Measurements from ENCODE around the gene ROM1. TPM values are rescaled to one million over a fixed set of nuclear protein-coding genes. Genes with fewer than 3 reads are reported as not detected.
"Not testable (repeated sequence)": the region's sequence is repeated elsewhere in the genome, so short reads cannot be mapped to it uniquely, and the experiment has no call there.

The ROM1 gene
- total RNA-seq, 1 donor: 2.7 TPM

DNA sequence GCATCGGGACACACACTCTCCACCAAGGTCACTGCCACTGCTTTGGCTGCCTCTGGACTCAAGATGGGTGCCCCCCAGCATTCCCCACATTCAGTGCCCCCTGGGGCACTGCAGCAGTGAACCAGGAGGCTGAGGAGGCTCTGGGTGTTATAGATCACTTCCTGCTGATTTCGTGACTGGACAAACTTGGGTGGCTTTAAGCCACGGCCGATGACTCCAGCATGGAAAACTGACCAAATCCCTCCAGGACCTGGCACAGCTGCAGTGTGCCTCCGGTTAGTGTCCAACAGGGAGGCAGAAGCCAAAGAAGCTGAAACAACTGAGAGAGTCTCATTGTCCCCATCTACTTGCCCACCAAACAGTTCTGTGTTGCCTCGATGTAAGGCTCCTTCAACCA lies 34.5 kb downstream of the ROM1 start:
- DNase-seq (ENCODE audit: low read depth in 2 of 3, low spot score in 2 of 3): no peak

DNA sequence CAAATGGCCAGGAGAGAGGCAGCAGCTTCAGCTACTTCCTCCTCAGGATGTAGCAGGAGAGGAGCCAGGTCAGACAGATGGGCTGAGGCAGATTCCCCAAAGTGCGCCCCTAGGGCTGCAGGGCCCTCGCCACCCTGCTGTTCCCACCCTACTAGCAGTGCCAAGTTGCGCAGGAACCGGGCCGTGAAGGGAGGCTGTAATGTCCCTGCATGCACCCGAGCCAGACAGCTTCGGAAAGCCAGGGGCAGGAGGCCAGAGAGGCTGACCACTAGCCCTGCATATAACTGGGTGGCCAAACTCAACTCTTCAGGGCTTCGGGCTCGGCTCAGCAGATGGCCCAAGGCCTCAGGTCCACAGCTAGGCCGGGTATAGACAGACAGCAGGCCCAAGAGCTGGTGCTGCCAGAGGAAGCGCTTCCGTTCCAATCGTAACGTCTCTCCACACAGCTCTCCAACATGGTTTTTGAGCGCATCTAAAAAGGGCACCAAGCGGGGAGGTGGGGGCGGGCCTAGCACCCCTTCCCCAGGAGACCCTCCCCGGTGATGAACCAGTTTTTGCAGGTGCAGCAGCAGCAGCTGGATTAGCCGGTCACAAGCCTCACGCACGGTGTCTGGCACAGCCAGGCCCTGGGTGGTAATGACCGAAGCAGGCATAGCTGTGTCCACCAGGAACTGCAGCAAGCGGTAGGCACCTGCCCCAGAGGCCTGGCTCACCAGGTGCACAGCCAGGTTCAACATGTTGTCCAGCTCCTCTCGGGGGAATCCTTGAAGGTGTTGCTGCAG lies 35.3 kb downstream of the ROM1 start:
- no peak for DNase-seq (ENCODE audit: low read depth in 2 of 3, low spot score in 2 of 3)

DNA sequence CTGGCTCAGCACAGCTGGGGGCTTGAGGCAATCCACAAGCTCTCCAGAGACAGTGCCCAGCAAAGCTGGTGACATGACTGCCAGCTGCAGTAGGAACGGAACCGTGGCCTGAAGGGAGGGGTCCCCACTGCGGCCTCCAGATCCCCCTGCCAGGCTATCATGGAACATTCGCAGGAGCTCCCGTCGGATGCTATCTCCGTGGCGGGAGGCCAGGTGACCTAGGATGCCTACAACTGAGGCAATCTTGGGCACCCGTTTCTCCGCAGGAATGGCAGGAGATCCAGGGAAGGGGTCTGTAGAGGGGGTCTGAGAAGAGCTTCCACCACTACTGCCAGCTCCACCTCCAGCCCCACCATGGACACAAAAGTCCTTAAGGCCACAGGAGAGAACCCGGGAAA lies 35.9 kb downstream of the ROM1 start:
- no peak for DNase-seq (ENCODE audit: low read depth in 2 of 3, low spot score in 2 of 3)

DNA sequence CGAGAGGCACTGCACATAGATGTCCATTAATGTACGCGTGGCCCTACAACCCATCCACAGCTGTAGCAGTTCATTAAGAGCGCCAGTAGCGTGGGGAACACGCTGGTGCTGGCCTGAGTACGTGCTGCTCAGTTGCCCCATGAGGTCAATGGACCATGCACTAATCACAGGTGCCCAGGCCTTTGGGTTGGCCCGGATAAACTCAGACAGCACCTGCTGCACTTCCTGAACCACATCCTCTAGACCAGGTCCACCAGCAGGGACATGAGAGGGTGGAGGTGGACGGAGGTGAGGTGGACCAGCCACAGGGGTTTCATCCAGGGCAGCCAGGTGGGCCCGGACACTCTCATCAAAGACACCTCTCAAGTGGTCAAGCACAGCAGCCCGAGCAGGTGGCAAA lies 36.4 kb downstream of the ROM1 start:
- no peak for DNase-seq (ENCODE audit: low read depth in 2 of 3, low spot score in 2 of 3)

DNA sequence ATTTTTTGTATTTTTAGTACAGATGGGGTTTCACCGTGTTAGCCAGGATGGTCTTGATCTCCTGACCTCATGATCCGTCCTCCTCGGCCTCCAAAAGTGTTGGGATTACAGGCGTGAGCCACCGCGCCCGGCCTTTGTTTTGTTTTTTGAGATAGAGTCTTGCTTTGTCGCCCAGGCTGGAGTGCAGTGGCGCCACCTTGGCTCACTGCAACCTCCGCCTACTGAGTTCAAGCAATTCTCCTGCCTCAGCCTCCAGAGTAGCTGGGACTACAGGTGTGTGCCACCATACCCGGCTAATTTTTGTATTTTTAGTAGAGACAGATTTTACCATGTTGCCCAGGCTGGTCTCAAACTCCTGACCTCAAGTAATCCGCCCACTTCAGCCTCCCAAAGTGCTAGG lies 37.2 kb downstream of the ROM1 start:
- not testable (repeated sequence) for DNase-seq (ENCODE audit: low read depth in 2 of 3, low spot score in 2 of 3)

DNA sequence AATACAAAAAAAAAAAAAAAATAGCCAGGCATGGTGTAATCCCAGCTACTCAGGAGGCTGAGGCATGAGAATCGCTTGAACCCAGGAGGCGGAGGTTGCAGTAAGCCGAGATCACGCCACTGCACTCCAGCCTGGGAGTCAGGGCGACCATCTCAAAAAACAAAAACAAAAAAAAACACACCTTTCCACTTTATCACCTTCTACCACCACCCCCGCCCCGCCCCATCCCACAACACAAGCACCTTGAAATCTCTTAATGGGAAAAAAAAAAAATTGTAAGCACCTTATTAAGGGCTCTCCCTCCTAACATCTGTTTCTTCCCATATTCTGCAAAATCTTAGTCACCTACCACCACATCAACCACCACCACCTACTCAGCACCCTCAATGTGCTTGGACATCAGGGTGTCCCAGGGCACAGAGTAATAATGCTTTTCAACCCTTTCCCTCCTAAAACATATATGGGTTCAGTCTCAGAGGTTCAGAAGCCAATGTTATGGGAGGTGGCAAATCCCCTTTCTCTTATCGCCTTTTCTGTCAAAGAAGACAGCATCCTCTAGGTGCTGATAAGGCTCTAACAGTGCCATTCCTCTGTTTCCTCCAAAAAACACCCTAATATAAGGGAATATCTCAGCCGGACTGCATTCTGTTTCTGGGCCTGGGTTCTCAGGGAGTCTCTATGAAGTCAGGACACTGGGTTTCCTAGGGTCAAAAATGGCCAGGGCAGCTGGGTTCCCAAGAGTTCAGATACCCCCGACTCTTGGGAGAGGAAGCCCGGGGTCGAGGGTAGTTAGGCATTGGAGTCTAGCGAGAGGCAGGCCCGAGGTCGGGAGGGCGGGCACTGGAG lies 39.3 kb downstream of the ROM1 start:
- no peak for DNase-seq (ENCODE audit: low read depth in 2 of 3, low spot score in 2 of 3)

DNA sequence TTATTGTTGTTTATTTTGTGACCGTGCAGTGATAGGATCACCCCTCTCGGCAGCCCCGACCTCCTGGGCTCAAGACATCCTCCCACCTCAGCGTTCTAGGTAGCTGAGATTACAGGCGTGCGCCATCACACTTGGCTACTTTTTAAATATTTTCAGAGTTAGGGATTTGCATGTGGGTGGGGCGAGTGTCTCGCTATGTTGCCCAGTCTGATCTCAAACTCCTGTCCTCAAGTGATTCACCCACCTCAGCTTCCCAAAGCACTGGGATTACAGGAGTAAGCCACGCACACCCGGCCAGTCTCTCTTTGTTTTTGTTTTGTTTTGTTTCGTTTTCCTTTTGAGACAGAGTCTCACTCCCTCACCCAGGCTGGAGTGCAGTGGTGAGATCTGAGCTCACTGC lies 41.2 kb downstream of the ROM1 start:
- DNase-seq (ENCODE audit: low read depth in 2 of 3, low spot score in 2 of 3): no peak

DNA sequence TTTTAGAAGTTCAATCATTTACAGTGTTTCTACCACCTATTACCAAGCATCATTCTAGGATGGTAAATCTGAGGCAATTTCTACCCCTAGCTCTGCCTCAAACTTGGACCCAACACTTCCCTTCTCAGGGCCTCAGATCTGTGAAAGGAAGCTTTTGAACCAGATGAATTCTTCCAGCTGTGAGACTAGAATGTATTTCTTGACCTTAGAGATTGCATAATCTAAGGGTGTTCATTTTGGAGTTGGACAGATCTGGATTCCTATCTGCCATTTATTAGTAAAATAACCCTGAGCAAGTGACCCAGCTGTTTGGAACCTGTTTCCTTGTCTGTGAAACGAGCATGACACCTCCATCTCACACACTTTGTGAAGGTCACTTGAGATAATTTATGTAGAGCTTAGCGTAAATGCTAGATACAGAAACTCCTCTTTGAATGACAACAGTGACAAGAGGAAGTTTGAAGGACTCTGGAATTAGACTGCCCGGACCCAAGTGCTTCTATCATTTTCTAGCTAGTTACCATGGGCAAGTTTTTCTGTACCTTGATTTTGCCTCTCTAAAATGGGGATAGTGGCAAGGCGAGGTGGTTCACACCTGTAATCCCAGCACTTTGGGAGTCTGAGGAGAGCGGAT lies 43.9 kb downstream of the ROM1 start:
- DNase-seq (ENCODE audit: low read depth in 2 of 3, low spot score in 2 of 3): no peak

- peak in 2 of 3 donors; percentile 50 to 70 for DNase-seq (ENCODE audit: low read depth in 2 of 3, low spot score in 2 of 3)
Observed at GRCh38 chr11:62664405-62665074, 51.5 kb downstream of the ROM1 start.

Small RNA genes lying within 50 kb of the gene (small RNA-seq; reads per million reads assigned to genes)
- gene AP001458.1: not detected
- 0.20 reads per million for gene MIR6747

Other genes starting within 250 kb of the ROM1 start
- gene SCGB1A1, start 194.2 kb upstream of the ROM1 start, total RNA-seq: not detected
- gene AHNAK, start 66.5 kb upstream of the ROM1 start, total RNA-seq: 250 TPM
- 3,462 TPM for gene EEF1G, start 39.4 kb upstream of the ROM1 start, total RNA-seq
- 11.6 TPM for gene TUT1, start 21.7 kb upstream of the ROM1 start, total RNA-seq
- 142 TPM for gene MTA2, start 11.4 kb upstream of the ROM1 start, total RNA-seq
- gene EML3, start 482 bp upstream of the ROM1 start, total RNA-seq: 38.0 TPM
- 36.4 TPM for gene B3GAT3, start 8.7 kb downstream of the ROM1 start, total RNA-seq
- 215 TPM for gene GANAB, start 33.4 kb downstream of the ROM1 start, total RNA-seq
- gene INTS5, start 40.0 kb downstream of the ROM1 start, total RNA-seq: 33.7 TPM
- gene C11orf98, start 52.0 kb downstream of the ROM1 start, total RNA-seq: 15.3 TPM
- gene CSKMT, start 52.1 kb downstream of the ROM1 start, total RNA-seq: 51.7 TPM
- gene UQCC3, start 58.4 kb downstream of the ROM1 start, total RNA-seq: 7.3 TPM
- 6.5 TPM for gene LBHD1, start 59.0 kb downstream of the ROM1 start, total RNA-seq
- gene UBXN1, start 65.8 kb downstream of the ROM1 start, total RNA-seq: 141 TPM
- 0.27 TPM for gene LRRN4CL, start 76.3 kb downstream of the ROM1 start, total RNA-seq
- gene BSCL2, start 94.2 kb downstream of the ROM1 start, total RNA-seq: 66.5 TPM
- not detected for gene GNG3, start 94.4 kb downstream of the ROM1 start, total RNA-seq
- gene HNRNPUL2, start 114.2 kb downstream of the ROM1 start, total RNA-seq: 7.5 TPM
- 30.4 TPM for gene TTC9C, start 115.2 kb downstream of the ROM1 start, total RNA-seq
- gene ZBTB3, start 140.9 kb downstream of the ROM1 start, total RNA-seq: 17.5 TPM
- gene POLR2G, start 148.3 kb downstream of the ROM1 start, total RNA-seq: 81.3 TPM
- gene TAF6L, start 158.1 kb downstream of the ROM1 start, total RNA-seq: 25.0 TPM
- 49.3 TPM for gene TMEM179B, start 174.1 kb downstream of the ROM1 start, total RNA-seq
- 31.2 TPM for gene TMEM223, start 178.7 kb downstream of the ROM1 start, total RNA-seq
- gene NXF1, start 192.2 kb downstream of the ROM1 start, total RNA-seq: 62.2 TPM
- 56.3 TPM for gene STX5, start 218.8 kb downstream of the ROM1 start, total RNA-seq
- gene TEX54, start 219.6 kb downstream of the ROM1 start, total RNA-seq: not detected
- 74.3 TPM for gene WDR74, start 226.3 kb downstream of the ROM1 start, total RNA-seq